Mesothelial cell of epicardium (in vitro differentiated cells): Measurements from ENCODE around the gene XKR7. TPM values are rescaled to one million over a fixed set of nuclear protein-coding genes. Genes with fewer than 3 reads are reported as not detected.

Experiments
- DNase-seq, 2 experiments: peaks; one replicate each; pipeline ENCODE4 v3.0.0; 2021; ENCODE audit warnings: low spot score in 2 of 2; ENCODE audit not compliant: unreplicated experiment in 2 of 2
- H3K27ac Mint-ChIP-seq: 2 replicates; pipeline ENCODE4 v1.8.0; 2021; ENCODE audit warnings: mixed read lengths
- H3K27me3 Mint-ChIP-seq: 2 replicates; pipeline ENCODE4 v1.8.0; 2021; ENCODE audit warnings: low read depth, mixed read lengths
- H3K36me3 Mint-ChIP-seq: 2 replicates; pipeline ENCODE4 v1.8.0; 2021; ENCODE audit warnings: mixed read lengths
- H3K4me1 Mint-ChIP-seq: 2 replicates; pipeline ENCODE4 v1.8.0; 2021; ENCODE audit warnings: mixed read lengths
- H3K4me3 Mint-ChIP-seq: 2 replicates; pipeline ENCODE4 v1.8.0; 2021; ENCODE audit warnings: mild to moderate bottlenecking, moderate library complexity, mixed read lengths
- H3K9me3 Mint-ChIP-seq: 2 replicates; pipeline ENCODE4 v1.8.0; 2021; ENCODE audit warnings: mixed read lengths
- total RNA-seq: library from RNA; stranded (reverse); gene quantifications from 3 replicates; pipeline ENCODE4 v1.2.1, GENCODE V29; 2021
- TF ChIP-seq, protein P1 (sequence below): fragments of 200-600 bp; sonication (generic); IDR thresholded peaks from one replicate; pipeline ENCODE4 v1.5.0; 2021; ENCODE audit warnings: antibody characterized with exemption; ENCODE audit not compliant: unreplicated experiment

Gene XKR7
- total RNA-seq, 1 donor from 2014 or later: 0.25 TPM

DNA sequence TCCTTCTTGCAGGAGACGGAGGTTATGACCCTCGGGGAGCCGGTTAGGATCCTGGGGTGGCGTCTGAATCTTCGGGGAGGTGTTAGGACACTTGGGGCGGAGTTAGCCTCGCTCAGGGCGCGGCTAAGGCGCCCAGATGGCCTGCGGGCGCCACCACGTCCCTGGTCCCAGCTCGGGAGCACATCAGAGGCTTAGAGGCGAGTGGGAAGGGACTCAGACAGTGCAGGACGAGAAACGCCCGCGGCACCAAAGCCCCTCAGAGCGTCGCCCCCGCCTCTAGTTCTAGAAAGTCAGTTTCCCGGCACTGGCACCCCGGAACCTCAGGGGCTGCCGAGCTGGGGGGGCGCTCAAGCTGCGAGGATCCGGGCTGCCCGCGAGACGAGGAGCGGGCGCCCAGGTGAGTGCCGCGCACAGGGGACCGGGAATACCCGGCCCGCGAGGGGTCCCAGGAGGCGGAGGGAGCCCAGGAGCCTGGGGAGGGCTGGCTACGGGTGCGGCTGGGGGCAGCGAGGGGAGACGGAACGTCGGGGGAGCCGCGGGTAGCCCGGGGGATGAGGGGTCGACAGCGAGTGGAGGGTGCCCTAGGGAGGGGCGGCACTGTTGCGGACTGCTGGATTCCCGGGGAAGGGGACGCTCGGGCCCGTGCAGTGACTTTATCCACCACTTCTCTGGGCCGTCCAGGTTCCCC is 84.3 kb downstream of the XKR7 start, which contains the start of gene HCK:
HCK (plus strand) TSS at position 153 of the 688 bp plus-strand sequence.
- Mint-ChIP-seq H3K4me1 (peaks cover 4% of the 10 kb centered on the region), H3K4me3 (peak within 1 kb of the TSS; percentile 56), H3K9me3 (no peaks in the 10 kb centered on the region), H3K36me3 (no peaks in the 10 kb centered on the region), H3K27me3 (peaks cover 91% of the 10 kb centered on the region), H3K27ac (no peak within 1 kb of the TSS)
- no peak for DNase-seq
- TF ChIP-seq, protein P1, sequence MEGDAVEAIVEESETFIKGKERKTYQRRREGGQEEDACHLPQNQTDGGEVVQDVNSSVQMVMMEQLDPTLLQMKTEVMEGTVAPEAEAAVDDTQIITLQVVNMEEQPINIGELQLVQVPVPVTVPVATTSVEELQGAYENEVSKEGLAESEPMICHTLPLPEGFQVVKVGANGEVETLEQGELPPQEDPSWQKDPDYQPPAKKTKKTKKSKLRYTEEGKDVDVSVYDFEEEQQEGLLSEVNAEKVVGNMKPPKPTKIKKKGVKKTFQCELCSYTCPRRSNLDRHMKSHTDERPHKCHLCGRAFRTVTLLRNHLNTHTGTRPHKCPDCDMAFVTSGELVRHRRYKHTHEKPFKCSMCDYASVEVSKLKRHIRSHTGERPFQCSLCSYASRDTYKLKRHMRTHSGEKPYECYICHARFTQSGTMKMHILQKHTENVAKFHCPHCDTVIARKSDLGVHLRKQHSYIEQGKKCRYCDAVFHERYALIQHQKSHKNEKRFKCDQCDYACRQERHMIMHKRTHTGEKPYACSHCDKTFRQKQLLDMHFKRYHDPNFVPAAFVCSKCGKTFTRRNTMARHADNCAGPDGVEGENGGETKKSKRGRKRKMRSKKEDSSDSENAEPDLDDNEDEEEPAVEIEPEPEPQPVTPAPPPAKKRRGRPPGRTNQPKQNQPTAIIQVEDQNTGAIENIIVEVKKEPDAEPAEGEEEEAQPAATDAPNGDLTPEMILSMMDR: no peak

DNA sequence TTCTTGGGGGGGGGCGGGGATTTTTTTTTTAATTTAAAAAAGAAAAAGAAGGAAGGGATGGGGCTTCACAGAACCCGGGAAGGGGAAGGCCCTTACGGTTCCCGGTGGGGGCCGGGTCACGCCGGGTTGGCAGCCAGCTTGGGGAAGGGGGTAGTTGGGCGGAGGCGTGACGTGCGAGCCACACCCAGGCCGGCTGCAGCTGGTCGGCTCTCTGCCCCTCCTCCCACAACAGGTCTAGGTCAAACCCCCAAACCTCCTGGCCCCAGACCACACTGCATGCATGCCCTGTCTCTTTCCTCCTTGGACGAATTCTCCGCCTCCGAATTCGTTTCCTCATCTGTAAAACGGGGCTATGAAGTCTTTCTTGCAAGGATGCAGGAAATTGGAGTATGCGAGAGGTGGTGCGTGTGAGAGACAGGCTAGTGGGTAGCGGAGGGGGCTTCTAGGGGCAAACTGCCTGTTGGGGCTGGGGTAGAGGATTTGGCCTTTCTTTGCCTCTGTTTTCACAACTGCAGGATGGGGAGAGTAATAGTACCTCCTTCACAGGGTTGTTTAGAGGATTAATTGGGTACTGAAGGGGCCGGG is 84.9 kb downstream of the XKR7 start:
- DNase-seq: no peak
- H3K4me1 Mint-ChIP-seq: peaks cover 4% of the 10 kb centered on the region
- TF ChIP-seq, protein P1: no peak
- no peaks in the 10 kb centered on the region for H3K36me3 Mint-ChIP-seq
- no peak overlapping the region for H3K4me3 Mint-ChIP-seq
- no peaks in the 10 kb centered on the region for H3K9me3 Mint-ChIP-seq
- H3K27ac Mint-ChIP-seq: no peak overlapping the region
- peaks cover 91% of the 10 kb centered on the region for H3K27me3 Mint-ChIP-seq

Other genes starting within 250 kb of the XKR7 start
- 63.2 to 66.6 TPM (median 64.8 TPM) in 3 replicates for gene BCL2L1, start 245.3 kb upstream of the XKR7 start, total RNA-seq
- 36.6 to 39.0 TPM (median 37.5 TPM) in 3 replicates for gene TPX2, start 228.9 kb upstream of the XKR7 start, total RNA-seq
- gene MYLK2, start 148.8 kb upstream of the XKR7 start, total RNA-seq: 0.27 to 0.49 TPM (median 0.38 TPM) in 3 replicates
- 1.9 to 2.5 TPM (median 2.1 TPM) in 3 replicates for gene FOXS1, start 122.5 kb upstream of the XKR7 start, total RNA-seq
- 8.4 to 10.4 TPM (median 8.5 TPM) in 3 replicates for gene DUSP15, start 97.6 kb upstream of the XKR7 start, total RNA-seq
- 0.52 to 0.86 TPM (median 0.67 TPM) in 3 replicates for gene TTLL9, start 97.5 kb upstream of the XKR7 start, total RNA-seq
- gene PDRG1, start 16.1 kb upstream of the XKR7 start, total RNA-seq: 16.2 to 17.9 TPM (median 16.3 TPM) in 3 replicates
- 0.16 to 0.38 TPM in 2 of 3 replicates, not detected in the other for gene CCM2L, start 42.3 kb downstream of the XKR7 start, total RNA-seq
- gene HCK, start 84.1 kb downstream of the XKR7 start, total RNA-seq: not detected in 3 replicates
- 77.8 to 82.2 TPM (median 80.2 TPM) in 3 replicates for gene TM9SF4, start 141.6 kb downstream of the XKR7 start, total RNA-seq
- 37.4 to 38.1 TPM (median 37.8 TPM) in 3 replicates for gene PLAGL2, start 239.6 kb downstream of the XKR7 start, total RNA-seq
- 43.7 to 46.3 TPM (median 45.3 TPM) in 3 replicates for gene POFUT1, start 239.7 kb downstream of the XKR7 start, total RNA-seq